ENCODE measurements around the gene KRT33B. TPM values are rescaled to one million over a fixed set of nuclear protein-coding genes. Genes with fewer than 3 reads are reported as not detected.

The KRT33B gene
- total and polyA plus RNA-seq, 2 of the 13 experiments (the other 11 are each of a cell fraction or from before 2014, with no cell fraction given): not detected

- no peaks in the 10 kb centered on the region for H3K79me2 ChIP-seq (ENCODE audit: insufficient read depth, low read length)
- peaks cover 34% of the 10 kb centered on the region for H3K4me1 ChIP-seq (ENCODE audit: insufficient read depth, low read length)
- no peak overlapping the region for H2AFZ ChIP-seq (ENCODE audit: low read length)
- no peaks in the 10 kb centered on the region for H3K27me3 ChIP-seq (ENCODE audit: control insufficient read depth in 1 of 2, insufficient read depth in 2 of 2, low read length in 2 of 2)
- CTCF ChIA-PET (ENCODE audit: low intra/inter-chr PET ratio, low total read pairs): no interaction called here
- in situ Hi-C loops (cut with HindIII; ENCODE audit: extremely low pct_ligation_motif_present, low pct_unique_long_range_greater_than_20kb): no loop called here
- peak; percentile 83; the same call in 1 of the 2 replicates for TF ChIP-seq ZNF768 (CRISPR knock-in tag; IDR thresholded peaks at IDR 0.05)
- TF ChIP-seq CREB1 (IDR thresholded peaks at IDR 0.05): peak; percentile 83
- TF ChIP-seq CREB1 (CRISPR knock-in tag; IDR thresholded peaks at IDR 0.05): no peak
- TF ChIP-seq SSRP1 (CRISPR knock-in tag; IDR thresholded peaks at IDR 0.05): no peak
- H3K36me3 ChIP-seq (replicated peaks in 1 of 2; ENCODE audit: control insufficient read depth in 1 of 2, insufficient read depth in 2 of 2, low read length in 2 of 2): no peaks in the 10 kb centered on the region
- WGBS (ENCODE audit: low lambda C conversion rate): 27% methylated on average over 4 of the region's 4 CpGs
- H4K20me1 ChIP-seq (ENCODE audit: insufficient read depth, low read length): no peaks in the 10 kb centered on the region
- no TSS peak for BruUV-seq (replicated peaks)
- ATAC-seq (no peak), FAIRE-seq (no peak), DNase-seq (ENCODE audit: low spot score) (no peak)
- H3K9ac ChIP-seq (ENCODE audit: insufficient read depth, low read depth, low read length): no peak overlapping the region
- intact Hi-C loops (cut with micrococcal nuclease; ENCODE audit: unreplicated experiment): no loop called here
- POLR2A ChIA-PET: interaction anchor here (0.9 to 4.1 kb wide), 6 partner anchors 10 to 501 kb away, joined by 3 to 35 read pairs (median 3); partner anchors contain the start of gene KRT19
- no peak overlapping the region for H3K27ac ChIP-seq (ENCODE audit: extremely low read length, insufficient read depth, low read length)
- H3K9me3 ChIP-seq (ENCODE audit: low read length): no peaks in the 10 kb centered on the region
- no peak overlapping the region for H3K4me3 ChIP-seq (replicated peaks in 1 of 3; ENCODE audit: insufficient read depth in 1 of 3, low read depth in 2 of 3, low read length in 3 of 3)
- H3K4me2 ChIP-seq (ENCODE audit: low read depth, low read length): no peak overlapping the region
These were observed 33.9 kb upstream of the KRT33B start for GRCh38 chr17:41403404-41404023.

- H3K27me3 ChIP-seq (ENCODE audit: control insufficient read depth in 1 of 2, insufficient read depth in 2 of 2, low read length in 2 of 2): no peaks in the 10 kb centered on the region; a peak in 1 of 5 replicates
- ChIA-PET CTCF (ENCODE audit: low intra/inter-chr PET ratio, low total read pairs) (no interaction called here), POLR2A (interaction anchor here (0.9 kb wide), 1 partner anchor 14 kb away, joined by 3 read pairs; no protein-coding TSS in a partner anchor)
- no peak overlapping the region for H2AFZ ChIP-seq (ENCODE audit: low read length)
- no peaks in the 10 kb centered on the region for H4K20me1 ChIP-seq (ENCODE audit: insufficient read depth, low read length)
- 84% methylated on average over 5 of the region's 5 CpGs for WGBS (ENCODE audit: low lambda C conversion rate)
- BruUV-seq (replicated peaks): no TSS peak
- no peaks in the 10 kb centered on the region for H3K79me2 ChIP-seq (ENCODE audit: insufficient read depth, low read length)
- peaks cover 34% of the 10 kb centered on the region for H3K4me1 ChIP-seq (ENCODE audit: insufficient read depth, low read length)
- ATAC-seq (no peak), FAIRE-seq (no peak), DNase-seq (ENCODE audit: low spot score) (no peak)
- intact Hi-C loops (cut with micrococcal nuclease; ENCODE audit: unreplicated experiment): no loop called here
- H3K9ac ChIP-seq (ENCODE audit: insufficient read depth, low read depth, low read length): no peak overlapping the region
- H3K4me3 ChIP-seq (replicated peaks in 1 of 3; ENCODE audit: insufficient read depth in 1 of 3, low read depth in 2 of 3, low read length in 3 of 3): no peak overlapping the region
- H3K27ac ChIP-seq (ENCODE audit: extremely low read length, insufficient read depth, low read length): no peak overlapping the region
- TF ChIP-seq ZNF788 (CRISPR knock-in tag; IDR thresholded peaks at IDR 0.05; ENCODE audit: borderline replicate concordance): no peak
- TF ChIP-seq ISL2 (CRISPR knock-in tag; IDR thresholded peaks at IDR 0.05): no peak
- TF ChIP-seq SP1 (IDR thresholded peaks at IDR 0.05): no peak
- no peak for TF ChIP-seq SP1 (CRISPR knock-in tag; IDR thresholded peaks at IDR 0.05)
- no peak for TF ChIP-seq ZSCAN29 (CRISPR knock-in tag; conservative IDR thresholded peaks at IDR 0.05)
- TF ChIP-seq ZNF224 (CRISPR knock-in tag; IDR thresholded peaks at IDR 0.05): no peak
- no peak for TF ChIP-seq ZBTB1 (CRISPR knock-in tag; IDR thresholded peaks at IDR 0.05; ENCODE audit: borderline replicate concordance)
- TF ChIP-seq KLF13 (CRISPR knock-in tag; IDR thresholded peaks at IDR 0.05): no peak
- no peak for TF ChIP-seq NFIC (IDR thresholded peaks at IDR 0.05; ENCODE audit: low read length)
- TF ChIP-seq RNF219 (CRISPR knock-in tag; IDR thresholded peaks at IDR 0.05): no peak
- TF ChIP-seq EHMT2 (IDR thresholded peaks at IDR 0.05; ENCODE audit: borderline replicate concordance, low read depth, low read length): no peak
- no peak for TF ChIP-seq ZSCAN31 (CRISPR knock-in tag; IDR thresholded peaks at IDR 0.05; ENCODE audit: low read depth)
- TF ChIP-seq FLYWCH1 (CRISPR knock-in tag; IDR thresholded peaks at IDR 0.05): no peak
- no peak for TF ChIP-seq ZNF746 (CRISPR knock-in tag; IDR thresholded peaks at IDR 0.05)
- no peak for TF ChIP-seq ZNF546 (CRISPR knock-in tag; conservative IDR thresholded peaks at IDR 0.05)
- no peak for TF ChIP-seq SIN3B (IDR thresholded peaks at IDR 0.05; ENCODE audit: low read length)
- no peaks in the 10 kb centered on the region for H3K9me3 ChIP-seq (ENCODE audit: low read length)
- H3K4me2 ChIP-seq (ENCODE audit: low read depth, low read length): no peak overlapping the region
- in situ Hi-C loops (cut with HindIII; ENCODE audit: extremely low pct_ligation_motif_present, low pct_unique_long_range_greater_than_20kb): no loop called here
- H3K36me3 ChIP-seq (replicated peaks in 1 of 2; ENCODE audit: control insufficient read depth in 1 of 2, insufficient read depth in 2 of 2, low read length in 2 of 2): no peaks in the 10 kb centered on the region
These were observed 32.5 kb upstream of the KRT33B start for GRCh38 chr17:41402161-41402560.
